Neuronal stem cell (in vitro differentiated cells): ENCODE results near the gene VSIR.
A peak's percentile ranks its signal among the peaks of the same experiment; 100 is the strongest.

Experiments used
- DNase-seq: peaks from one replicate; pipeline ENCODE4 v3.0.0-alpha.2; 2013; ENCODE audit warnings: low spot score
- H2AFZ ChIP-seq: one replicate; pipeline ENCODE4 v1.6.1; 2013; ENCODE audit warnings: mild to moderate bottlenecking, low read length, inconsistent platforms
- H2AK5ac ChIP-seq: 2 replicates; pipeline ENCODE4 v1.6.1; 2013; ENCODE audit warnings: low read depth, mild to moderate bottlenecking, inconsistent platforms, low read length, moderate library complexity, mixed read lengths
- H2BK120ac ChIP-seq: 2 replicates; pipeline ENCODE4 v1.6.1; 2013; ENCODE audit warnings: low read depth, mild to moderate bottlenecking, inconsistent platforms, low read length, moderate library complexity, mixed read lengths
- H2BK12ac ChIP-seq: one replicate; pipeline ENCODE4 v1.6.1; 2013; ENCODE audit warnings: low read length, inconsistent platforms
- H2BK15ac ChIP-seq: 2 replicates; pipeline ENCODE4 v1.6.1; 2013; ENCODE audit warnings: mild to moderate bottlenecking, low read length, inconsistent platforms, mixed read lengths
- H2BK5ac ChIP-seq: one replicate; pipeline ENCODE4 v1.6.1; 2013; ENCODE audit warnings: inconsistent platforms, mild to moderate bottlenecking, low read length, moderate library complexity
- H3K14ac ChIP-seq: one replicate; pipeline ENCODE4 v1.6.1; 2013; ENCODE audit warnings: low read length, inconsistent platforms
- H3K18ac ChIP-seq: 2 replicates; pipeline ENCODE4 v1.6.1; 2013; ENCODE audit warnings: low read length, inconsistent platforms
- H3K23ac ChIP-seq: 2 replicates; pipeline ENCODE4 v1.6.1; 2013; ENCODE audit warnings: low read depth, mild to moderate bottlenecking, mixed read lengths, low read length, inconsistent platforms; ENCODE audit not compliant: poor library complexity
- H3K27ac ChIP-seq: replicated peaks from 3 replicates; pipeline ENCODE4 v1.5.1; 2013; ENCODE audit warnings: low read length, inconsistent platforms
- H3K27me3 ChIP-seq, 3 experiments: 2 replicates each; pipeline ENCODE4 v1.6.1; 2013; ENCODE audit warnings: low read length in 3 of 3, mild to moderate bottlenecking in 2 of 3, inconsistent platforms in 1 of 3, low read depth in 1 of 3, mixed read lengths in 1 of 3, moderate library complexity in 1 of 3; ENCODE audit not compliant: control insufficient read depth in 3 of 3, insufficient read depth in 3 of 3
- H3K36me3 ChIP-seq, 2 donors: replicated peaks in 1 of 2; 2 replicates each; pipeline ENCODE4 v1.6.1; 2013; ENCODE audit warnings: low read length in 2 of 2; ENCODE audit not compliant: control insufficient read depth in 2 of 2, insufficient read depth in 2 of 2
- H3K4ac ChIP-seq: 2 replicates; pipeline ENCODE4 v1.6.1; 2013; ENCODE audit warnings: inconsistent platforms, mild to moderate bottlenecking, low read length, moderate library complexity
- H3K4me1 ChIP-seq, 2 donors: 1 replicate in 1 of 2; 2 replicates in 1 of 2; pipeline ENCODE4 v1.6.1; 2013; ENCODE audit warnings: low read length in 2 of 2, low read depth in 1 of 2; ENCODE audit not compliant: control insufficient read depth in 2 of 2, insufficient read depth in 1 of 2
- H3K4me2 ChIP-seq: one replicate; pipeline ENCODE4 v1.6.1; 2013; ENCODE audit warnings: mild to moderate bottlenecking, low read length, inconsistent platforms; ENCODE audit not compliant: insufficient read depth, poor library complexity, severe bottlenecking
- H3K4me3 ChIP-seq, 2 donors: 2 replicates each; pipeline ENCODE4 v1.5.1; 2013; ENCODE audit warnings: low read length in 2 of 2, mild to moderate bottlenecking in 2 of 2, inconsistent platforms in 1 of 2, moderate library complexity in 1 of 2
- H3K79me1 ChIP-seq: one replicate; pipeline ENCODE4 v1.6.1; 2013; ENCODE audit warnings: low read depth, mild to moderate bottlenecking, inconsistent platforms, low read length, moderate library complexity
- H3K9ac ChIP-seq: one replicate; pipeline ENCODE4 v1.6.1; 2013; ENCODE audit warnings: mild to moderate bottlenecking, low read depth, low read length, inconsistent platforms; ENCODE audit not compliant: poor library complexity
- H3K9me3 ChIP-seq, 2 donors: replicated peaks in 1 of 2; 2 replicates each; pipeline versions ENCODE3 to v1.6.1; 2013; ENCODE audit warnings: low read length in 2 of 2, mild to moderate bottlenecking in 2 of 2, inconsistent platforms in 1 of 2, low read depth in 1 of 2, mixed read lengths in 1 of 2, moderate library complexity in 1 of 2; ENCODE audit not compliant: control insufficient read depth in 2 of 2, insufficient read depth in 1 of 2
- H4K8ac ChIP-seq: one replicate; pipeline ENCODE4 v1.6.1; 2013; ENCODE audit warnings: low read depth, mild to moderate bottlenecking, inconsistent platforms, low read length, moderate library complexity
- H4K91ac ChIP-seq: one replicate; pipeline ENCODE4 v1.6.1; 2013; ENCODE audit warnings: low read length, low read depth, mild to moderate bottlenecking, inconsistent platforms; ENCODE audit not compliant: poor library complexity
- WGBS, 2 donors: extraction: QIAGEN DNeasy Blood & Tissue Kit; methylation state at CpG; one replicate each; pipeline ENCODE4 v1.1.7; 2013; ENCODE audit warnings: missing lambda C conversion rate in 2 of 2, mixed read lengths in 1 of 2; ENCODE audit not compliant: insufficient read length in 2 of 2, insufficient replicate concordance in 1 of 2; ENCODE audit errors: extremely low coverage in 2 of 2; 5-methylcytosine and 5-hydroxymethylcytosine counted together

VSIR gene

DNA sequence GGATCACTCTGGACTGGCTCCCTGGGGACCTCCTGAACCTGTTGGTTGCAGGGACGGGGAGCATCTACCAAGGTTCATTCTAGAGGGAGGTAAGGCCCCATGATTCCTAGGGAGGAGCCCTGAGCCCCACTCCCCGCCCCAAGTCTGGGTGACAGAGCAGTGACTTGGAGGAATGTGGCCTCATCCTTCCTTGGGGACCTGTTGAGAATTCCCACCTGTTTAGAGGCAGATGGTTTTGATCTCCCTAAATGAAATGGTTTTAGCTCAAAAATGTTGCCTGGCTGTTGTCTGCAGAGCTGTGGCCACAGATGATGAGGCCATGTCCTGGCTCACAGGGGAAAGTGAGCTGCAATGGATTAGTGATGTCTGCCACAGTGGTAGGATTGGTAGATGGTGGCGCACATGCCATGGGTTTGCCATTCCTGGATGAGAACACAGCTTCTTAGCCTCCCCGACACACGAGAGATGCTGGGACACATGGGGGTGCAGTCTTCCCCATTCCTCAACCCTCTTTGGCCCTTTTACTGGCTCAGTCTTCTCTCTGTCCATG, 66.0 kb downstream of the VSIR start:
- Histone ChIP-seq H3K9ac (no peak overlapping the region), H2AFZ (no peak overlapping the region), H3K9me3 (no peaks in the 10 kb centered on the region), H3K4me1 (peaks cover 0 to 1% of the 10 kb centered on the region in 2 donors), H3K4me2 (no peak overlapping the region), H3K23ac (no peak overlapping the region), H2BK120ac (no peak overlapping the region), H4K8ac (no peak overlapping the region), H2BK12ac (no peak overlapping the region), H2BK15ac (no peak overlapping the region), H4K91ac (no peak overlapping the region), H2BK5ac (peak overlapping the region; percentile 21), H2AK5ac (peak overlapping the region; percentile 24), H3K27ac (no peak overlapping the region), H3K4ac (no peak overlapping the region), H3K79me1 (no peaks in the 10 kb centered on the region), H3K18ac (peak overlapping the region; percentile 62), H3K14ac (no peak overlapping the region), H3K27me3 (peaks cover 0 to 12% (median 0%) of the 10 kb centered on the region in 3 experiments), H3K36me3 (no peaks in the 10 kb centered on the region), H3K4me3 (peak overlapping the region in 1 of 2 donors; percentile 1)
- no CpG with 5 or more reads among the region's 5 CpGs for WGBS, 2 donors
- no peak for DNase-seq

DNA sequence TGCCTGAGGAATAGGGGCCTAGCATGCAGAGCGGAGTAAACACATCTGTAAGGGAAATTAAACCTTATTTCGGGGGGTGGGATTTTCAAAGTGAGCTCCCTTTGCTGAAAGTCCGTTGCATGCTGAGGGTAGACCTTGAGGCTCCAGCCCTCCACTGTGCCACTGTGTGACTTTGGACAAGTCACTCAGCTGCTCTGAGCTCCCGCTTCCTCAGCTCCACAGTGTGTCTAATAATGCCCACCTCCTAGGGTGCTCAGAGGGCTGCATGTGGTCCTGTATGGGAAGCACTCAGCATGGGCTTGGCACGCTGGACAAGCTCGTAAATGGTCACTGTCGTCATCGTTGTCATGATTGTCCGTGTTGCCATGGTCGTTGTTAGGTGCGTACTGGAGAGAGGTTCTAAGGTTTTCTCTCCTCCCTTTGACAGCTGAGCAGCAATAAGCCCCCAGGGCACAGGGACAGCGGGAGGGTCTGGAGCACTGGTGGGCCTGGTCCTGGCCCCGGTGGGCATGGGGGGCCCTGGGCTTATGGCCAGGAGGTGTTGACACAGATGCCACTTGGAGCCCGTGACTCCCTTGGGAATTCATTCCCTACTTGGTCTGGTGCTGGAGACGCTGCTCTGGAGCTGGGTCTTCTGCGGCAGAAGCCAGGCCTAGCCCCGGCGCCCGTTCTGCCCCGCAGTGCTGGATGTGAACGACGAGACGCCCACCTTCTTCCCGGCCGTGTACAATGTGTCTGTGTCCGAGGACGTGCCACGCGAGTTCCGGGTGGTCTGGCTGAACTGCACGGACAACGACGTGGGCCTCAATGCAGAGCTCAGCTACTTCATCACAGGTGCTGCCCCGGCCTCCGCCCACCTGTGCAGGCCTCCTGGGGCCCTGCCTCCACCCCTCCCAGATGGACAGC, 66.9 kb downstream of the VSIR start:
- Histone ChIP-seq H3K4me2 (no peak overlapping the region), H3K23ac (peak overlapping the region; percentile 52), H2AFZ (no peak overlapping the region), H3K36me3 (no peaks in the 10 kb centered on the region), H3K9me3 (no peaks in the 10 kb centered on the region), H2BK120ac (no peak overlapping the region), H3K79me1 (no peaks in the 10 kb centered on the region), H2AK5ac (no peak overlapping the region), H2BK15ac (peak overlapping the region; percentile 60), H3K9ac (no peak overlapping the region), H3K18ac (peak overlapping the region; percentile 28), H3K14ac (no peak overlapping the region), H3K27me3 (peaks cover 0 to 13% (median 0%) of the 10 kb centered on the region in 3 experiments), H2BK5ac (peak overlapping the region; percentile 21), H3K4me3 (no peak overlapping the region), H3K27ac (no peak overlapping the region), H4K8ac (no peak overlapping the region), H4K91ac (no peak overlapping the region), H3K4me1 (peaks cover 0 to 1% of the 10 kb centered on the region in 2 donors), H3K4ac (no peak overlapping the region), H2BK12ac (no peak overlapping the region)
- no peak for DNase-seq
- no CpG with 5 or more reads among the region's 35 CpGs for WGBS, 2 donors

DNA sequence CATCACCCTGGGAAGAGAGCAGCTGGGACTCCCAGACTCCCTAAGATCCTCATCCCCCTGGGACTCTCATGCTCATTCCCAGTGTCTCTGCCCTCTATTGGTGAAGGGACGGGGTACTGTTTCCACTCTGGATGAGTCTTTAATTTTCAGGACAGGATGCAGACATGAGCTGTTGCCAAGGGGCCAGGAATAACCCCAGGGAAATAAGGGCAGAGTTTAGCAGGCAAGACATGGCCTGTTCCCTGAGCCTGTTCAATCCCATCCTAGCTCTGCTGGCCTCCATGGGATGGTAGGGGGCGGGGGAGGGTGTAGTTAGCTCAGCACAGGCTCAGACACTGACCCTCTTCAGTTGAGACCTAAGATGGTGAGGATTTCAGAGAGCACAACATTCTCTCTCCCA, 67.7 kb downstream of the VSIR start:
- H2BK5ac ChIP-seq, result peak overlapping the region; percentile 7
- H3K4me3 ChIP-seq, result no peak overlapping the region
- no peak overlapping the region for H4K8ac ChIP-seq
- H3K9ac ChIP-seq, result no peak overlapping the region
- no peak overlapping the region for H2AFZ ChIP-seq
- H3K4me2 ChIP-seq, result no peak overlapping the region
- peaks cover 0 to 8% of the 10 kb centered on the region in 2 donors for H3K4me1 ChIP-seq
- no peak overlapping the region for H2BK12ac ChIP-seq
- H3K18ac ChIP-seq, result no peak overlapping the region
- peaks cover 0 to 13% (median 0%) of the 10 kb centered on the region in 3 experiments for H3K27me3 ChIP-seq
- DNase-seq, result no peak
- H3K79me1 ChIP-seq, result no peaks in the 10 kb centered on the region
- H2BK120ac ChIP-seq, result no peak overlapping the region
- H2AK5ac ChIP-seq, result no peak overlapping the region
- no CpG with 5 or more reads among the region's 2 CpGs for WGBS, 2 donors
- no peak overlapping the region for H3K4ac ChIP-seq
- H3K14ac ChIP-seq, result no peak overlapping the region
- no peak overlapping the region for H3K27ac ChIP-seq
- H3K23ac ChIP-seq, result no peak overlapping the region
- H2BK15ac ChIP-seq, result no peak overlapping the region
- H4K91ac ChIP-seq, result no peak overlapping the region
- no peaks in the 10 kb centered on the region for H3K36me3 ChIP-seq
- H3K9me3 ChIP-seq, result no peaks in the 10 kb centered on the region

DNA sequence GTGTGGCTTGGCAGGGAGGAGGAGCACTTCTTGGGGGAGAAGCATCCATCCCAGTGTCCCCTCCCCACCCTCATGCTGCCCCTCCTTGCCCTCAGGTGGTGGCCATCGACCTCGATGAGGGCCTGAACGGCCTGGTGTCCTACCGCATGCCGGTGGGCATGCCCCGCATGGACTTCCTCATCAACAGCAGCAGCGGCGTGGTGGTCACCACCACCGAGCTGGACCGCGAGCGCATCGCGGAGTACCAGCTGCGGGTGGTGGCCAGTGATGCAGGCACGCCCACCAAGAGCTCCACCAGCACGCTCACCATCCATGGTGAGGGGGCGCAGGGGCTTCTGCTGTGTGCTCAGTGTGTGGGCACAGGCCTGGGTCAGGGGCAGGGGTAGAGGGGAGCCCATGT, 68.5 kb downstream of the VSIR start:
- H4K8ac ChIP-seq, result no peak overlapping the region
- no peak overlapping the region for H2AFZ ChIP-seq
- H3K27ac ChIP-seq, result no peak overlapping the region
- no peaks in the 10 kb centered on the region for H3K79me1 ChIP-seq
- H3K4me1 ChIP-seq, result peaks cover 0 to 10% of the 10 kb centered on the region in 2 donors
- no peak for DNase-seq
- H2BK120ac ChIP-seq, result peak overlapping the region; percentile 39
- H3K23ac ChIP-seq, result peak overlapping the region; percentile 47
- peak overlapping the region; percentile 50 for H3K14ac ChIP-seq
- no peak overlapping the region for H3K4me3 ChIP-seq
- H2BK5ac ChIP-seq, result peak overlapping the region; percentile 7
- H2BK15ac ChIP-seq, result peak overlapping the region; percentile 50
- no CpG with 5 or more reads among the region's 18 CpGs for WGBS, 2 donors
- peak overlapping the region; percentile 33 for H3K18ac ChIP-seq
- no peak overlapping the region for H3K4me2 ChIP-seq
- H3K9ac ChIP-seq, result no peak overlapping the region
- H4K91ac ChIP-seq, result no peak overlapping the region
- no peaks in the 10 kb centered on the region for H3K9me3 ChIP-seq
- peak overlapping the region; percentile 19 for H2AK5ac ChIP-seq
- H3K27me3 ChIP-seq, result peaks cover 0 to 11% (median 0%) of the 10 kb centered on the region in 3 experiments
- no peaks in the 10 kb centered on the region for H3K36me3 ChIP-seq
- no peak overlapping the region for H3K4ac ChIP-seq
- peak overlapping the region; percentile 78 for H2BK12ac ChIP-seq
